K562 (cell line): ENCODE measurements around the gene BRMS1. TPM values are rescaled to one million over a fixed set of nuclear protein-coding genes. Genes with fewer than 3 reads are reported as not detected.

ENCODE experiments used
- EGR1 ChIP-seq: fragments of 450-650 bp; conservative IDR thresholded peaks from 2 replicates; pipeline ENCODE4 v1.6.1; 2017; ENCODE audit warnings: mild to moderate bottlenecking
- PHB2 ChIP-seq: fragments of 450-650 bp; IDR thresholded peaks from 2 replicates; pipeline ENCODE4 v1.6.1; 2017; ENCODE audit warnings: low read depth
- RBM14 ChIP-seq: fragments of 200-400 bp; formaldehyde crosslinking; IDR thresholded peaks from 2 replicates; pipeline ENCODE4 v1.6.1; 2018; ENCODE audit warnings: low read depth, mild to moderate bottlenecking, low read length, moderate library complexity, borderline replicate concordance; ENCODE audit not compliant: insufficient read depth
- SREBF2 ChIP-seq: sonication (generic); formaldehyde crosslinking; IDR thresholded peaks from 2 replicates; pipeline ENCODE4 v1.4.0; 2020; ENCODE audit warnings: mild to moderate bottlenecking, missing genetic modification reagents
- TEAD1 ChIP-seq, 2 experiments: fragments of 450-650 bp in 1 of 2; sonication (generic) in 1 of 2; formaldehyde crosslinking; IDR thresholded peaks; 2 replicates each; pipeline versions ENCODE4 v1.4.0 to v1.8.0; 2020 to 2022; ENCODE audit warnings: mild to moderate bottlenecking in 2 of 2, missing genetic modification reagents in 1 of 2
- polyA plus RNA-seq, 8 experiments: library from polyadenylated mRNA; depleted of rRNA in 4 of 8; stranded (reverse) in 5 of 8; unstranded in 3 of 8; fragments of >200 nt; fragmentation: Nextera tagmentation in 2 of 8; fragmentation: Illumina TruSeq in 1 of 8; extraction: Ambion mirVana in 2 of 8; extraction: Trizol in 1 of 8; gene quantifications; 2 replicates each; pipeline versions ENCODE4 v1.2.1 to v1.2.3, GENCODE V29; 2011 to 2014; ENCODE audit warnings: inconsistent platforms in 1 of 8, missing spikeins in 1 of 8
- total RNA-seq, 7 experiments: library from RNA; depleted of rRNA in 6 of 7; stranded (reverse); fragments of >200 nt in 6 of 7; fragmentation: Illumina TruSeq in 2 of 7; extraction: Trizol in 2 of 7; gene quantifications; 2 replicates each; pipeline versions ENCODE4 v1.2.1 to v1.2.3, GENCODE V29; 2011 to 2021; ENCODE audit warnings: low replicate concordance in 1 of 7
- TF ChIP-seq, protein P1 (sequence below), 3 experiments: IDR thresholded peaks in 2 of 3; conservative IDR thresholded peaks in 1 of 3; 2 replicates each; pipeline ENCODE4 v1.5.1; 2011 to 2012; ENCODE audit warnings: low read length in 3 of 3, mild to moderate bottlenecking in 3 of 3, control low read depth in 2 of 3, improper control_type of control experiment in 1 of 3, inconsistent platforms in 1 of 3, low read depth in 1 of 3, mixed read lengths in 1 of 3, moderate library complexity in 1 of 3; ENCODE audit not compliant: insufficient read depth in 2 of 3

BRMS1 gene
- total and polyA plus RNA-seq, 9 of the 15 experiments (the other 6 are each of a cell fraction or from before 2014, with no cell fraction given), result 2.2 to 78.8 (median 33.4) TPM

DNA sequence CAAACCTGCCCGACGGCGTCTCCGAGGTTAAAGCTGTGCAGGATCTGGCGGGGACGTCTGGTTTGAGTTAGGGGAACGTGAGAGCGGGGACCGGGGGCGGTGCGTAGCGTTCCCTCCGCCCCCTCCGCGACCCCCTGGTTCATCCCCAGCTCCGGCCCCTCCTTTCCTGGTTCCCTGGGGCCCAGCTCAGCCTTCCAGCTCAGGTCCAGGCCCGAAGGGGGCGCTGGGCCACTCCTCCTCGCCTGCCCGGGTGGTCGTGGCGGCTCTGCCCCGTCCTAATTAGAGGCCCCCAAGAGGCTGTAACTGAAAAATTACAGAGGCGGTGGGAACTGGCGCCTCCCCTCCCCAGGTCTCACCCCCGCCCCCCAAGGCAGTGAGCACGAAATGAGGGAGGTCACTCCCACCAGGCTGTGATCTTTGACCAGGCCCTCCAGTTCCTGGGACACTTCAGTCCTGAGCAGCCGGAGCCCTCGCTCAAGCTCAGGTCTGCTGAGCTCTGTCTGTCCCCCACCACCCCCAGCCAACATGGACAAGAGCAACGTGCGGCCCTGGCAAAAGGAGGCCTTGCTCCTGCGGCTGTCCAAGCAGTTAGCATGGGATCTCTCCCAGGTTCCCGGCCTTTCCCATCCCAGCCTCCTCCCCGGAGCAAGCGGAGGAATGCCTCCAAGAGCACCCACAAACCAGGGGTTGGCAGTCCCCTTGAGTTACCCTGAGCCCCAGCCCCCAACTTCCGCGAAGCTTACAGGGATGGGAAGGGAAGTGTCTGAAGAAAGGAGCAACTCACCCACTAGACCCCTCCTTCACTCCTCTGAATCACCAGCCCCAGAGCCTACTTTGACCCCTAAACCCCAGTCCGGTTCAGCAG, 31.4 kb downstream of the BRMS1 start (continued):
- TF ChIP-seq, protein P1, sequence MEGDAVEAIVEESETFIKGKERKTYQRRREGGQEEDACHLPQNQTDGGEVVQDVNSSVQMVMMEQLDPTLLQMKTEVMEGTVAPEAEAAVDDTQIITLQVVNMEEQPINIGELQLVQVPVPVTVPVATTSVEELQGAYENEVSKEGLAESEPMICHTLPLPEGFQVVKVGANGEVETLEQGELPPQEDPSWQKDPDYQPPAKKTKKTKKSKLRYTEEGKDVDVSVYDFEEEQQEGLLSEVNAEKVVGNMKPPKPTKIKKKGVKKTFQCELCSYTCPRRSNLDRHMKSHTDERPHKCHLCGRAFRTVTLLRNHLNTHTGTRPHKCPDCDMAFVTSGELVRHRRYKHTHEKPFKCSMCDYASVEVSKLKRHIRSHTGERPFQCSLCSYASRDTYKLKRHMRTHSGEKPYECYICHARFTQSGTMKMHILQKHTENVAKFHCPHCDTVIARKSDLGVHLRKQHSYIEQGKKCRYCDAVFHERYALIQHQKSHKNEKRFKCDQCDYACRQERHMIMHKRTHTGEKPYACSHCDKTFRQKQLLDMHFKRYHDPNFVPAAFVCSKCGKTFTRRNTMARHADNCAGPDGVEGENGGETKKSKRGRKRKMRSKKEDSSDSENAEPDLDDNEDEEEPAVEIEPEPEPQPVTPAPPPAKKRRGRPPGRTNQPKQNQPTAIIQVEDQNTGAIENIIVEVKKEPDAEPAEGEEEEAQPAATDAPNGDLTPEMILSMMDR (IDR thresholded peaks at IDR 0.05 in 2 of 3, conservative IDR thresholded peaks at IDR 0.05 in 1 of 3; ENCODE audit: insufficient read depth in 2 of 3, low read depth in 1 of 3, low read length in 3 of 3), result peak in 2 of 3 experiments; percentile 2 to 26; a peak in 1 of 6 replicates
- TF ChIP-seq RBM14 (0 out of 2 replicates have a peak, but pooled peaks have one; percentile 22), TEAD1 (CRISPR knock-in tag; IDR thresholded peaks at IDR 0.05) (no peak), PHB2 (no peak), SREBF2 (CRISPR knock-in tag) (no peak), EGR1 (peak; percentile 30; the same call in 1 of the 2 replicates)
- TF ChIP-seq, all 486 proteins: peak for 6
